Effector CD8-positive, alpha-beta T cell (primary cell): ENCODE results near the gene ALDH9A1.

Experiments used
- DNase-seq: peaks from one replicate; lab custom pipeline; 2025; lab: John Stamatoyannopoulos, UW

ALDH9A1 gene

GRCh38 chr1:165623624-165624023 lies 74.7 kb downstream of the ALDH9A1 start:
- DNase-seq = no peak

GRCh38 chr1:165619647-165620151 lies 78.7 kb downstream of the ALDH9A1 start:
- no peak for DNase-seq

GRCh38 chr1:165616987-165617546 lies 81.3 kb downstream of the ALDH9A1 start:
- DNase-seq = no peak

- no peak for DNase-seq
Observed at GRCh38 chr1:165616054-165616612, 82.2 kb downstream of the ALDH9A1 start.
